ENCODE data around the gene STRIP1. TPM values are rescaled to one million over a fixed set of nuclear protein-coding genes. Genes with fewer than 3 reads are reported as not detected.

Gene STRIP1
- total RNA-seq, 6 experiments from 2014 or later = 9.9 to 15.5 (median 12.4) TPM

- H3K27me3 ChIP-seq = no peaks in the 10 kb centered on the region
- ATAC-seq (peak; percentile 81 to 90 (median 86)), DNase-seq (peak in 2 of 3 donors; percentile 66 to 72)
- no peak for TF ChIP-seq POLR2A (IDR thresholded peaks at IDR 0.05)
- TF ChIP-seq CTCF (IDR thresholded peaks at IDR 0.05) = peak; percentile 80 to 98 (median 96)
- H3K36me3 ChIP-seq = peaks cover 0 to 68% (median 23%) of the 10 kb centered on the region in 4 donors
- intact Hi-C loops (cut with DNase I) = loop anchor here (5.0 to 10.0 kb wide), 2 partner anchors 51 to 54 kb away; no protein-coding TSS in a partner anchor
- H3K4me1 ChIP-seq = peaks cover 0 to 5% (median 0%) of the 10 kb centered on the region in 4 donors
- no peaks in the 10 kb centered on the region for H3K9me3 ChIP-seq
- WGBS (ENCODE audit: insufficient coverage, low coverage, low lambda C conversion rate, missing lambda C conversion rate) = 37% methylated on average over 7 of the region's 16 CpGs
- no peak overlapping the region for H3K27ac ChIP-seq
- H3K4me3 ChIP-seq = no peak overlapping the region
Observed at GRCh38 chr1:110053552-110054428, 19.4 kb downstream of the STRIP1 start.

GRCh38 chr1:110055493-110056284, 21.3 kb downstream of the STRIP1 start:
- no peaks in the 10 kb centered on the region for H3K4me1 ChIP-seq
- TF ChIP-seq POLR2A (IDR thresholded peaks at IDR 0.05) = no peak
- TF ChIP-seq CTCF (IDR thresholded peaks at IDR 0.05) = no peak
- H3K4me3 ChIP-seq = no peak overlapping the region
- 78% methylated on average over 5 of the region's 5 CpGs for WGBS (ENCODE audit: insufficient coverage, low coverage, low lambda C conversion rate, missing lambda C conversion rate)
- intact Hi-C loops (cut with DNase I) = loop anchor here in 1 of 2 donors (10.0 kb wide), 1 partner anchor 49 kb away; no protein-coding TSS in a partner anchor
- peaks cover 0 to 57% (median 21%) of the 10 kb centered on the region in 4 donors for H3K36me3 ChIP-seq
- DNase-seq (no peak), ATAC-seq (no peak)
- no peak overlapping the region for H3K27ac ChIP-seq
- H3K27me3 ChIP-seq = no peaks in the 10 kb centered on the region
- H3K9me3 ChIP-seq = no peaks in the 10 kb centered on the region

GRCh38 chr1:110056285-110056683, 21.9 kb downstream of the STRIP1 start:
- no peaks in the 10 kb centered on the region for H3K4me1 ChIP-seq
- no peaks in the 10 kb centered on the region for H3K9me3 ChIP-seq
- intact Hi-C loops (cut with DNase I) = loop anchor here in 1 of 2 donors (10.0 kb wide), 1 partner anchor 49 kb away; no protein-coding TSS in a partner anchor
- no peak overlapping the region for H3K4me3 ChIP-seq
- TF ChIP-seq CTCF (IDR thresholded peaks at IDR 0.05) (no peak), POLR2A (IDR thresholded peaks at IDR 0.05) (no peak)
- peaks cover 0 to 51% (median 19%) of the 10 kb centered on the region in 4 donors for H3K36me3 ChIP-seq
- no peak overlapping the region for H3K27ac ChIP-seq
- 92% methylated on average over 4 of the region's 4 CpGs for WGBS (ENCODE audit: insufficient coverage, low coverage, low lambda C conversion rate, missing lambda C conversion rate)
- DNase-seq (no peak), ATAC-seq (no peak)
- no peaks in the 10 kb centered on the region for H3K27me3 ChIP-seq

- intact Hi-C loops (cut with DNase I) = loop anchor here in 1 of 2 donors (10.0 kb wide), 1 partner anchor 48 kb away; no protein-coding TSS in a partner anchor
- TF ChIP-seq POLR2A (IDR thresholded peaks at IDR 0.05) (no peak), CTCF (IDR thresholded peaks at IDR 0.05) (no peak)
- H3K4me3 ChIP-seq = no peak overlapping the region
- H3K4me1 ChIP-seq = no peaks in the 10 kb centered on the region
- H3K27me3 ChIP-seq = no peaks in the 10 kb centered on the region
- no peak for ATAC-seq
- H3K9me3 ChIP-seq = no peaks in the 10 kb centered on the region
- H3K36me3 ChIP-seq = peaks cover 0 to 47% (median 16%) of the 10 kb centered on the region in 4 donors
- no peak for DNase-seq
- no peak overlapping the region for H3K27ac ChIP-seq
- 56% methylated on average over 3 of the region's 3 CpGs for WGBS (ENCODE audit: insufficient coverage, low coverage, low lambda C conversion rate, missing lambda C conversion rate)
Observed at GRCh38 chr1:110056776-110057175, 22.4 kb downstream of the STRIP1 start.

Measured in right lobe of liver (tissue), 6 donors.